GM13976 (cell line): ENCODE measurements around the gene DTD1.

ENCODE experiments used
- DNase-seq: peaks from one replicate; pipeline ENCODE4 v3.0.0; 2012; ENCODE audit warnings: low spot score
- in situ Hi-C: fragments of 300-500 bp; cut with MboI; formaldehyde crosslinking; loops from one replicate; pipeline ENCODE4 v1.12.0; 2022; ENCODE audit warnings: low sequenced_read_pairs, mixed read lengths, inconsistent platforms; ENCODE audit not compliant: unreplicated experiment
- TF ChIP-seq, protein P1 (sequence below): IDR thresholded peaks from 2 replicates; pipeline ENCODE4 v1.5.1; 2012; ENCODE audit warnings: borderline replicate concordance, mild to moderate bottlenecking; ENCODE audit not compliant: insufficient read depth; ENCODE audit errors: extremely low read depth, missing control alignments, control extremely low read depth

Gene DTD1

DNA sequence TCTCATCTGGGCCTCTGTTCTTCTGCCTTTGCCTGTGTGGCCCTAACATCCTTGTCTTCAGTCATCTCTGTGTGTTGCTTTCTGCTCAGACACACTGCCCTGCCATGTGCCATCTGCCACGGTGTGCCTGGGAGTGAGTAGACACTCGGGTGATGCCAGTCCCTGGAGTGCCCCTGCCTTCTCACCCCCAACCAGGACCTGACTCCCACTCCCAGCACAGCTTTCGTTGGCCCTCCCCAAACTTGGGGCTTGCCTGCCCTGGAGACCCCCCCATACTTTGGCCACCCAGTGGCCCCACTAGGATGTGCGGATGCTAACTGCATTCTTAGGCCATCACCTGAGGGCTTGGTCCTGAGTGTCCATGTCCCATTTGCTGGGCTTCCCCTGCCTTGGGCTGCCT is 149.3 kb downstream of the DTD1 start:
- TF ChIP-seq, protein P1, sequence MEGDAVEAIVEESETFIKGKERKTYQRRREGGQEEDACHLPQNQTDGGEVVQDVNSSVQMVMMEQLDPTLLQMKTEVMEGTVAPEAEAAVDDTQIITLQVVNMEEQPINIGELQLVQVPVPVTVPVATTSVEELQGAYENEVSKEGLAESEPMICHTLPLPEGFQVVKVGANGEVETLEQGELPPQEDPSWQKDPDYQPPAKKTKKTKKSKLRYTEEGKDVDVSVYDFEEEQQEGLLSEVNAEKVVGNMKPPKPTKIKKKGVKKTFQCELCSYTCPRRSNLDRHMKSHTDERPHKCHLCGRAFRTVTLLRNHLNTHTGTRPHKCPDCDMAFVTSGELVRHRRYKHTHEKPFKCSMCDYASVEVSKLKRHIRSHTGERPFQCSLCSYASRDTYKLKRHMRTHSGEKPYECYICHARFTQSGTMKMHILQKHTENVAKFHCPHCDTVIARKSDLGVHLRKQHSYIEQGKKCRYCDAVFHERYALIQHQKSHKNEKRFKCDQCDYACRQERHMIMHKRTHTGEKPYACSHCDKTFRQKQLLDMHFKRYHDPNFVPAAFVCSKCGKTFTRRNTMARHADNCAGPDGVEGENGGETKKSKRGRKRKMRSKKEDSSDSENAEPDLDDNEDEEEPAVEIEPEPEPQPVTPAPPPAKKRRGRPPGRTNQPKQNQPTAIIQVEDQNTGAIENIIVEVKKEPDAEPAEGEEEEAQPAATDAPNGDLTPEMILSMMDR: no peak
- in situ Hi-C loops: no loop called here
- no peak for DNase-seq

DNA sequence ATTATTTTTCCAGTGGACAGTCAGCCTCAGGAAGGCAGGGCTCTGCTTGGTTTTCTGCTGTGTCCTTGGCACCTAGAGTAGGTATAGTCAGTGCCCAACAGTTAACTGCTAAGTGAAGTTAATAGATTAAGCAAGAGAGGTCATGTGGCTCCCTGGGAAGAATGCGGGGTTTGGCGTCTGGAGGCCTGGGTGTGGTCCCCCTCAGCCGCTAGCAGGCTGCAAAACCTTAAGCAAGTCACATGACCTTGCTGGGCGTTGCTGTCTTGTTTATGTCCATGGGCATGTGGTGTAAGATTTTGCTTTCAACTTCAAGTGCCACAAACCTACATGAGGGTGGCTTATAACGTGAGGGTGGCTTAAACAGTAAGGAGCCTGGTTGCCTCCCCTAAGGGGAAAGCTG is 150.2 kb downstream of the DTD1 start:
- TF ChIP-seq, protein P1: no peak
- in situ Hi-C loops: no loop called here
- no peak for DNase-seq

DNA sequence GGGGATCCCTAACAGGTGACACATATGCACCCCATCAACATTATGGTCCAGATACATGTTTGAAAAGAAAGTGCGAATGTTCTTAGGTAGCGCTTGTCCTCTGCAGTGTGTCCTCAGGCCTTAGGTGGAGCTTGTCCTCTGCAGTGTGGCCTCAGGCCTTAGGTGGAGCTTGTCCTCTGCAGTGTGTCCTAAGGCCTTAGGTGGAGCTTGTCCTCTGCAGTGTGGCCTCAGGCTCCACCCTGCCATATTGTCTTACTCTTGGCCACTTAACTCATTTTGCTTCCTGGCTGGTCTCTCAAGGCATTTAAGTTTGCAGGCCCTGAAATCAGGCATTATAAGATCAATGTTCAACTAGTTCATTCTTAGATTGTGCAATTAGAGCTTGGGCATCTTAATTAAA is 151.0 kb downstream of the DTD1 start:
- TF ChIP-seq, protein P1: no peak
- in situ Hi-C loops: no loop called here
- no peak for DNase-seq

DNA sequence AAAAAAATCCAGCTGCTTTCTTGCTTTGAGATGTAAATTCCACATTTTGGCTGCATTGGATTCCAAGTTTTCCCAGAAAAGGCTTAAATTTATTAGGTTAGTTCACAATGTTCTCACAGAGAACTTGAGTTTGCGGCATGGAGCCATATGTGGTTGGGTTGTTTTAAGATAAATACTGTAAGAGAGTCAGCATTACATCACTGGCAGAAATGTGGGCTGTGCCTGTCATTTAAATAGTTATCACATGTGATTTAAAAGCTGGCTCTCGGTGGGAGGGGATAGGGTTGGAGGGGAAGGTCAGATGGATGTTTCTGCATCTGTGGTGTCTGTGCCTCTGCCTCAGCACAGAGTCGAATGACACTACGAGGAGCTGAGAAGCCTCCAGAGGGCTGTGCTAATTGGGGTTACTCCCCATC is 151.9 kb downstream of the DTD1 start:
- no peak for DNase-seq
- TF ChIP-seq, protein P1: no peak
- in situ Hi-C loops: no loop called here

DNA sequence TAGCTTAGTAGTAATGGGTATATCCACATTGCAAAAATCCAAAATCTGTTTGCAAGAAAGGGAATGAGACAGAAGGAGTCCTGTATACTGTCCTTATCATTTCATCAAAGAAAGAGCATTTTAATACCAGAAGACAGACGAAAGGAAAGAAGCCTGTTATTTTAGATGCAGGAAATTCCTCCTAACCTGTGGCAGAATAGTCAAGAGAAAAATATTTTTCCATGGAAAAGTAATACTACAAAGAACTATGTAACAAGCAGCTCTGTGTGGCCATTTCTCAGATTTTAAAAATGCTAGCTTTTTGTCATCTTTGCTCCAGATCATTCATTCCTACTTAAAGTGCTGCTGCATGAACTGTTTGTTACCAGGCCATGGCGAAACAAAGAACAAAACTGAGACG is 152.9 kb downstream of the DTD1 start:
- in situ Hi-C loops: no loop called here
- DNase-seq: no peak

DNA sequence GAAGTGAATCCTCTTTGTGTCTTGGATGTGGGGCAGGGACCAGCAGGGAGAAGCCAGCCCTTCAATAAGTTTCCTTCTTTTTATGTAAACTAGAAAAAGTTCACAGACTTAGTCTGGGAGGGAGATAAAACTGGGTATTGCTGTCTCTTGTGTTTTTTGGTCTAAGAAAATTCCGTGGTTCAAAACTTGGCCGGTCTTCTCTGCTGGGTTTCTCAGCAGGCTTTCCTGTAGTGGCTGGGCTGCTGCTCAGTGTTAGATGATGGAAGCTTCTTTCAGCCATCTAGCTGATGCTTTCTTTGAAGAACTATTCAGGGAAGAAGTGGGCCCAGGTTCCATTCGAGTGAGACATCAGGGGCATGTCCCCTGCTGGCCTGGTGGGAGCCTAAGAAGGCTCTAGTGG is 155.0 kb downstream of the DTD1 start:
- in situ Hi-C loops: no loop called here
- no peak for DNase-seq
- TF ChIP-seq, protein P1: no peak

More for the DNA sequence above, 152.9 kb downstream of the DTD1 start:
- TF ChIP-seq, protein P1: no peak

DNA sequence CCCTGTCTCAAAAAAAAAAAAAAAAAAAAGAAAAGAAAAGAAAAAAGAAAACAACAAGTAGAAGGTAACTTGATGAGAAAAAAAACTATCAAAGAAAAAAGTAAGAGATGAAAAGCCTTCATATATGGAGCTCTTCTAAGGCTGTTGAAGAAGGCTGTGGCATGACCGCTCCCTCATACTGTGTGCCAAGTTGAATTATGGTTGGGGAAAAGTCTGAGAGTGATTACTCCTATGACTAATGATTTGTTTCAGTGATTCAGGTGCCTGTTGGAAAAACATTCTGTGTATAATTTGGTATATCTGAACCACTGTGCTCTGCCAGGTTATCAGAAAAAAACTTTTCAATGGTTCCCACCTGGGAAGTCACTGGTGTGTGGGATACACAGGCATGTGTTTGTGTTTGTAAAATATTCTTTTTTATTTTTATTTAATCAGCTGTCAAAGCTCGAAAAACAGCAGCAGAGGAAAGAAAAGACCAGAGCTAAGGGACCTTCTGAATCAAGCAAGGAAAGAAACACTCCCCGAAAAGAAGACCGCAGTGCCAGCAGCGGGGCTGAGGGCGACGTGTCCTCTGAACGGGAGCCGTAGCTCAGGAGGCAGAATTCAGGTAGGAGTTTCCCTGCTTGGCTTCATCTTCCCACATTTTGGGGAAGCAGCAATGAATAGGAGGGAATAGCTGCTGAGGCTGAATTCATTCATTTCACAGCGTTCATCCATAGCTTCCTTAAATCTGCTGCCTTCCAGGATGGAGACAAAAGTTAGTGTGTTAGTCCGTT is 156.0 kb downstream of the DTD1 start:
- in situ Hi-C loops: no loop called here
- no peak for DNase-seq
- TF ChIP-seq, protein P1: no peak
